Coronary artery (tissue), 2 donors: ENCODE measurements around the gene QRFP.

ENCODE experiments used
- DNase-seq: peaks from one replicate; pipeline ENCODE4 v3.0.0-alpha.2; 2017; ENCODE audit warnings: low spot score
- H3K27ac ChIP-seq, 2 donors: fragments of 200-600 bp; sonication (generic); one replicate each; pipeline ENCODE4 v1.5.1; 2016 to 2019
- H3K4me3 ChIP-seq: fragments of 200-600 bp; sonication (generic); 2 replicates; pipeline ENCODE4 v1.5.1; 2016; ENCODE audit warnings: mild to moderate bottlenecking, moderate library complexity
- CTCF ChIP-seq: fragments of 200-600 bp; sonication (generic); IDR thresholded peaks from one replicate; pipeline ENCODE4 v1.5.1; 2019; ENCODE audit warnings: antibody characterized with exemption

The QRFP gene

GRCh38 chr9:130921300-130921988 lies 24.8 kb upstream of the QRFP start:
- no peak overlapping the region for H3K27ac ChIP-seq
- DNase-seq: no peak
- no peak for TF ChIP-seq CTCF
- H3K4me3 ChIP-seq: no peak overlapping the region

GRCh38 chr9:130920762-130921299 lies 24.2 kb upstream of the QRFP start:
- no peak for DNase-seq
- no peak for TF ChIP-seq CTCF
- Histone ChIP-seq H3K27ac (no peak overlapping the region), H3K4me3 (no peak overlapping the region)

GRCh38 chr9:130920233-130920632 lies 23.6 kb upstream of the QRFP start:
- no peak for TF ChIP-seq CTCF

GRCh38 chr9:130919559-130920145 lies 23.0 kb upstream of the QRFP start:
- TF ChIP-seq CTCF: no peak
- no peak overlapping the region for H3K4me3 ChIP-seq
- no peak for DNase-seq
- no peak overlapping the region for H3K27ac ChIP-seq

More at GRCh38 chr9:130920233-130920632, 23.6 kb upstream of the QRFP start:
- H3K4me3 ChIP-seq: no peak overlapping the region
- DNase-seq: no peak
- no peak overlapping the region for H3K27ac ChIP-seq

- no peak for DNase-seq
- TF ChIP-seq CTCF: no peak
- Histone ChIP-seq H3K27ac (no peak overlapping the region), H3K4me3 (no peak overlapping the region)
Observed at GRCh38 chr9:130918826-130919558, 22.4 kb upstream of the QRFP start.

GRCh38 chr9:130918101-130918825 lies 21.7 kb upstream of the QRFP start:
- no peak for DNase-seq
- no peak for TF ChIP-seq CTCF
- no peak overlapping the region for H3K4me3 ChIP-seq
- H3K27ac ChIP-seq: no peak overlapping the region
